ENCODE measurements around the gene DRG2.

Gene DRG2

GRCh38 chr17:18064053-18064452, 23.7 kb upstream of the DRG2 start:
- H3K9ac ChIP-seq (ENCODE audit: low read length) = no peak overlapping the region
- no peaks in the 10 kb centered on the region for H3K9me2 ChIP-seq (replicated peaks; ENCODE audit: insufficient read depth, low read length)
- no peak overlapping the region for H3K27ac ChIP-seq (ENCODE audit: low read depth, low read length)
- no peak overlapping the region for H2AFZ ChIP-seq (ENCODE audit: low read depth, low read length, severe bottlenecking)
- H3K4me2 ChIP-seq (ENCODE audit: low read depth, low read length, poor library complexity, severe bottlenecking) = no peak overlapping the region
- no peaks in the 10 kb centered on the region for H4K20me1 ChIP-seq (ENCODE audit: low read depth, low read length)
- no peaks in the 10 kb centered on the region for H3K36me3 ChIP-seq (ENCODE audit: low read length)
- no peak overlapping the region for H3K4me3 ChIP-seq (ENCODE audit: insufficient read depth, low read length, poor library complexity, severe bottlenecking)
- H3K9me3 ChIP-seq (ENCODE audit: insufficient read depth, low read length) = no peaks in the 10 kb centered on the region
- H3F3A ChIP-seq (ENCODE audit: insufficient read depth) = no peaks in the 10 kb centered on the region
- TF ChIP-seq EZH2phosphoT487 (conservative IDR thresholded peaks at IDR 0.05; ENCODE audit: low read length) = no peak
- TF ChIP-seq, protein P1, sequence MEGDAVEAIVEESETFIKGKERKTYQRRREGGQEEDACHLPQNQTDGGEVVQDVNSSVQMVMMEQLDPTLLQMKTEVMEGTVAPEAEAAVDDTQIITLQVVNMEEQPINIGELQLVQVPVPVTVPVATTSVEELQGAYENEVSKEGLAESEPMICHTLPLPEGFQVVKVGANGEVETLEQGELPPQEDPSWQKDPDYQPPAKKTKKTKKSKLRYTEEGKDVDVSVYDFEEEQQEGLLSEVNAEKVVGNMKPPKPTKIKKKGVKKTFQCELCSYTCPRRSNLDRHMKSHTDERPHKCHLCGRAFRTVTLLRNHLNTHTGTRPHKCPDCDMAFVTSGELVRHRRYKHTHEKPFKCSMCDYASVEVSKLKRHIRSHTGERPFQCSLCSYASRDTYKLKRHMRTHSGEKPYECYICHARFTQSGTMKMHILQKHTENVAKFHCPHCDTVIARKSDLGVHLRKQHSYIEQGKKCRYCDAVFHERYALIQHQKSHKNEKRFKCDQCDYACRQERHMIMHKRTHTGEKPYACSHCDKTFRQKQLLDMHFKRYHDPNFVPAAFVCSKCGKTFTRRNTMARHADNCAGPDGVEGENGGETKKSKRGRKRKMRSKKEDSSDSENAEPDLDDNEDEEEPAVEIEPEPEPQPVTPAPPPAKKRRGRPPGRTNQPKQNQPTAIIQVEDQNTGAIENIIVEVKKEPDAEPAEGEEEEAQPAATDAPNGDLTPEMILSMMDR (IDR thresholded peaks at IDR 0.05; ENCODE audit: insufficient read depth, low read length, poor library complexity, severe bottlenecking) = no peak
- no peaks in the 10 kb centered on the region for H3K27me3 ChIP-seq (ENCODE audit: low read length)
- H3K79me2 ChIP-seq (ENCODE audit: insufficient read depth, low read length) = no peaks in the 10 kb centered on the region

GRCh38 chr17:18065546-18065945, 22.2 kb upstream of the DRG2 start:
- H2AFZ ChIP-seq (ENCODE audit: low read depth, low read length, severe bottlenecking) = no peak overlapping the region
- H3K4me3 ChIP-seq (ENCODE audit: insufficient read depth, low read length, poor library complexity, severe bottlenecking) = no peak overlapping the region
- H3K27ac ChIP-seq (ENCODE audit: low read depth, low read length) = no peak overlapping the region
- TF ChIP-seq, protein P1 (IDR thresholded peaks at IDR 0.05; ENCODE audit: insufficient read depth, low read length, poor library complexity, severe bottlenecking) = no peak
- TF ChIP-seq EZH2phosphoT487 (conservative IDR thresholded peaks at IDR 0.05; ENCODE audit: low read length) = no peak
- H3K27me3 ChIP-seq (ENCODE audit: low read length) = no peaks in the 10 kb centered on the region
- no peaks in the 10 kb centered on the region for H3K9me2 ChIP-seq (replicated peaks; ENCODE audit: insufficient read depth, low read length)
- H3F3A ChIP-seq (ENCODE audit: insufficient read depth) = no peaks in the 10 kb centered on the region
- no peak overlapping the region for H3K4me2 ChIP-seq (ENCODE audit: low read depth, low read length, poor library complexity, severe bottlenecking)
- no peaks in the 10 kb centered on the region for H3K9me3 ChIP-seq (ENCODE audit: insufficient read depth, low read length)
- H3K36me3 ChIP-seq (ENCODE audit: low read length) = no peaks in the 10 kb centered on the region
- H3K9ac ChIP-seq (ENCODE audit: low read length) = no peak overlapping the region
- no peaks in the 10 kb centered on the region for H3K79me2 ChIP-seq (ENCODE audit: insufficient read depth, low read length)
- H4K20me1 ChIP-seq (ENCODE audit: low read depth, low read length) = no peaks in the 10 kb centered on the region

DNA sequence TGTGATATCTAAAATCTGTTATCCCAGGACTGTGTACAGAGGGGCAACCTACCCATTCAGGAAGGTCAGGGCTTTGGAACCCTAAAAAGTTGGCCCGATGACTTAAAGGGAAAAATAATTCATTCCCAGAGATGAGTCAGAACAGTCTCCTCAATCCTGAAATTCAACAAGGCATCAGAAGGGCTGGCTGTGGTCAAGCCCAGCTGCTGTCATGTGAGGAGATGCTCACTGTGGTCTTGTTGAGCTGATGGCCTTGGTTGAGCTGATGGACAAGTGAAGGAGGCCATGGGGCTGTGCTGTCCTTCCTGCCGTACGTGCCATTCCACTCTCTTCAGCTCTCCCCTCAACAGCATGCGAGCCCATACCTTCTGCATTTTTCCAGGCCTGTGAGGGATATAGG, 20.9 kb upstream of the DRG2 start:
- no peaks in the 10 kb centered on the region for H3K79me2 ChIP-seq (ENCODE audit: insufficient read depth, low read length)
- H4K20me1 ChIP-seq (ENCODE audit: low read depth, low read length) = no peaks in the 10 kb centered on the region
- H3K36me3 ChIP-seq (ENCODE audit: low read length) = no peaks in the 10 kb centered on the region
- no peak overlapping the region for H2AFZ ChIP-seq (ENCODE audit: low read depth, low read length, severe bottlenecking)
- no peak overlapping the region for H3K9ac ChIP-seq (ENCODE audit: low read length)
- H3F3A ChIP-seq (ENCODE audit: insufficient read depth) = no peaks in the 10 kb centered on the region
- H3K27ac ChIP-seq (ENCODE audit: low read depth, low read length) = no peak overlapping the region
- H3K9me3 ChIP-seq (ENCODE audit: insufficient read depth, low read length) = no peaks in the 10 kb centered on the region
- no peak overlapping the region for H3K4me2 ChIP-seq (ENCODE audit: low read depth, low read length, poor library complexity, severe bottlenecking)
- no peak for TF ChIP-seq EZH2phosphoT487 (conservative IDR thresholded peaks at IDR 0.05; ENCODE audit: low read length)
- TF ChIP-seq, protein P1 (IDR thresholded peaks at IDR 0.05; ENCODE audit: insufficient read depth, low read length, poor library complexity, severe bottlenecking) = no peak
- H3K4me3 ChIP-seq (ENCODE audit: insufficient read depth, low read length, poor library complexity, severe bottlenecking) = no peak overlapping the region
- H3K27me3 ChIP-seq (ENCODE audit: low read length) = no peaks in the 10 kb centered on the region
- H3K9me2 ChIP-seq (replicated peaks; ENCODE audit: insufficient read depth, low read length) = no peaks in the 10 kb centered on the region

Data from SU-DHL-6 (cell line).